ENCODE data around the gene ARPC5. TPM values are rescaled to one million over a fixed set of nuclear protein-coding genes. Genes with fewer than 3 reads are reported as not detected.

Gene ARPC5
- total and polyA plus RNA-seq, 2 donors (not counting 1 experiment from before 2014, with no cell fraction given) = 28.3 to 103 TPM

- Histone ChIP-seq H3K4me1 (ENCODE audit: control insufficient read depth in 2 of 2, insufficient read depth in 2 of 2, low read length in 2 of 2) (peaks cover 20 to 34% of the 10 kb centered on the region in 2 donors), H3K79me2 (ENCODE audit: control insufficient read depth, insufficient read depth, low read length) (peaks cover 50% of the 10 kb centered on the region), H3K9me3 (ENCODE audit: control extremely low read depth in 1 of 3, control insufficient read depth in 2 of 3, insufficient read depth in 1 of 3, low read length in 2 of 3) (no peaks in the 10 kb centered on the region), H3K4me2 (replicated peaks; ENCODE audit: low read depth, low read length, poor library complexity, severe bottlenecking) (peak overlapping the region; percentile 94), H4K20me1 (ENCODE audit: control insufficient read depth, insufficient read depth, low read length, poor library complexity, severe bottlenecking) (peaks cover 30% of the 10 kb centered on the region), H3K36me3 (replicated peaks in 1 of 2; ENCODE audit: control extremely low read depth in 1 of 2, control insufficient read depth in 1 of 2, extremely low read depth in 1 of 2, insufficient read depth in 2 of 2, low read length in 1 of 2) (peaks cover 15 to 38% of the 10 kb centered on the region in 2 experiments), H3K27ac (ENCODE audit: low read length in 2 of 2) (peak overlapping the region in 1 of 2 donors; percentile 80), H3K9ac (ENCODE audit: low read length) (peak overlapping the region; percentile 89), H3K4me3 (ENCODE audit: control extremely low read depth in 1 of 5, extremely low read depth in 1 of 5, insufficient read depth in 1 of 5, low read depth in 2 of 5, low read length in 4 of 5) (peak overlapping the region; percentile 15 to 95 (median 83)), H2AFZ (ENCODE audit: insufficient read depth, low read depth, low read length, poor library complexity, severe bottlenecking) (peak overlapping the region; percentile 13), H3K27me3 (replicated peaks in 1 of 4; ENCODE audit: control extremely low read depth in 1 of 4, control insufficient read depth in 3 of 4, insufficient read depth in 4 of 4, low read length in 3 of 4) (no peaks in the 10 kb centered on the region)
- CTCF ChIA-PET = interaction anchor here (1.0 to 2.7 kb wide), 14 partner anchors 8 to 282 kb away, joined by 3 to 12 read pairs (median 7); partner anchors contain the start of gene NCF2
- POLR2A ChIA-PET = interaction anchor here (1.4 to 1.6 kb wide), 2 partner anchors 43 to 162 kb away, joined by 4 read pairs; partner anchors contain the start of gene NCF2
- WGBS (ENCODE audit: insufficient coverage) = no CpG with 5 or more reads among the region's 1 CpG
- H3K27me3 Mint-ChIP-seq = no peaks in the 10 kb centered on the region
- no peaks in the 10 kb centered on the region for H3K9me3 Mint-ChIP-seq (ENCODE audit: insufficient read depth)
- peak overlapping the region; percentile 100 for H3K4me3 Mint-ChIP-seq
- ATAC-seq (ENCODE audit: low read depth) (no peak), DNase-seq (peak; percentile 64)
- TF ChIP-seq CTCF (IDR thresholded peaks at IDR 0.05) = peak; percentile 86
- no peak for TF ChIP-seq EZH2 (IDR thresholded peaks at IDR 0.05; ENCODE audit: borderline replicate concordance, insufficient read depth, low read depth, low read length, poor library complexity, severe bottlenecking)
- peak overlapping the region; percentile 59 for H3K27ac Mint-ChIP-seq
- intact Hi-C loops (cut with micrococcal nuclease) = loop anchor here (1.0 to 10.0 kb wide), 2 partner anchors 11 to 1121 kb away; partner anchors contain the start of gene EDEM3
- H3K4me1 Mint-ChIP-seq = peaks cover 48% of the 10 kb centered on the region
Observed at GRCh38 chr1:183633676-183634343, 1.8 kb downstream of the ARPC5 start.

GRCh38 chr1:183632964-183633363, 2.6 kb downstream of the ARPC5 start:
- TF ChIP-seq CTCF (IDR thresholded peaks at IDR 0.05) (no peak), EZH2 (IDR thresholded peaks at IDR 0.05; ENCODE audit: borderline replicate concordance, insufficient read depth, low read depth, low read length, poor library complexity, severe bottlenecking) (no peak)
- Histone ChIP-seq H3K4me1 (ENCODE audit: control insufficient read depth in 2 of 2, insufficient read depth in 2 of 2, low read length in 2 of 2) (peaks cover 20 to 34% of the 10 kb centered on the region in 2 donors), H3K9me3 (ENCODE audit: control extremely low read depth in 1 of 3, control insufficient read depth in 2 of 3, insufficient read depth in 1 of 3, low read length in 2 of 3) (no peaks in the 10 kb centered on the region), H3K36me3 (replicated peaks in 1 of 2; ENCODE audit: control extremely low read depth in 1 of 2, control insufficient read depth in 1 of 2, extremely low read depth in 1 of 2, insufficient read depth in 2 of 2, low read length in 1 of 2) (peaks cover 17 to 46% of the 10 kb centered on the region in 2 experiments), H4K20me1 (ENCODE audit: control insufficient read depth, insufficient read depth, low read length, poor library complexity, severe bottlenecking) (peaks cover 36% of the 10 kb centered on the region), H3K27ac (ENCODE audit: low read length in 2 of 2) (peak overlapping the region in 1 of 2 donors; percentile 40), H3K79me2 (ENCODE audit: control insufficient read depth, insufficient read depth, low read length) (peaks cover 57% of the 10 kb centered on the region), H3K4me2 (replicated peaks; ENCODE audit: low read depth, low read length, poor library complexity, severe bottlenecking) (peak overlapping the region; percentile 94), H2AFZ (ENCODE audit: insufficient read depth, low read depth, low read length, poor library complexity, severe bottlenecking) (no peak overlapping the region), H3K4me3 (ENCODE audit: control extremely low read depth in 1 of 5, extremely low read depth in 1 of 5, insufficient read depth in 1 of 5, low read depth in 2 of 5, low read length in 4 of 5) (peak overlapping the region in 2 of 5 experiments; percentile 21 to 95), H3K9ac (ENCODE audit: low read length) (peak overlapping the region; percentile 89), H3K27me3 (replicated peaks in 1 of 4; ENCODE audit: control extremely low read depth in 1 of 4, control insufficient read depth in 3 of 4, insufficient read depth in 4 of 4, low read length in 3 of 4) (no peaks in the 10 kb centered on the region)
- H3K9me3 Mint-ChIP-seq (ENCODE audit: insufficient read depth) = no peaks in the 10 kb centered on the region
- CTCF ChIA-PET = interaction anchor here (1.0 to 2.7 kb wide), 10 partner anchors 7 to 283 kb away, joined by 3 to 12 read pairs (median 7); no protein-coding TSS in a partner anchor
- no peak overlapping the region for H3K27ac Mint-ChIP-seq
- H3K27me3 Mint-ChIP-seq = no peaks in the 10 kb centered on the region
- intact Hi-C loops (cut with micrococcal nuclease) = loop anchor here (1.0 to 10.0 kb wide), 2 partner anchors 10 to 1122 kb away; partner anchors contain the start of gene EDEM3
- 50% methylated on average over 1 of the region's 1 CpG for WGBS (ENCODE audit: insufficient coverage)
- peak overlapping the region; percentile 100 for H3K4me3 Mint-ChIP-seq
- peaks cover 52% of the 10 kb centered on the region for H3K4me1 Mint-ChIP-seq
- POLR2A ChIA-PET = no interaction called here
- DNase-seq = no peak
- ATAC-seq (ENCODE audit: low read depth) = no peak
